HG03520 (cell line): ENCODE measurements around the gene MSH3.
"Not testable (repeated sequence)": the region's sequence is repeated elsewhere in the genome, so short reads cannot be mapped to it uniquely, and the experiment has no call there.

Experiments
- ATAC-seq: cut with Tn5 transposase; IDR thresholded peaks from one replicate; pipeline ENCODE4 v1.9.1; 2021; ENCODE audit warnings: mild to moderate bottlenecking, moderate library complexity; ENCODE audit not compliant: unreplicated experiment

The MSH3 gene

GRCh38 chr5:80747922-80748321 lies 93.5 kb downstream of the MSH3 start:
- no peak for ATAC-seq

DNA sequence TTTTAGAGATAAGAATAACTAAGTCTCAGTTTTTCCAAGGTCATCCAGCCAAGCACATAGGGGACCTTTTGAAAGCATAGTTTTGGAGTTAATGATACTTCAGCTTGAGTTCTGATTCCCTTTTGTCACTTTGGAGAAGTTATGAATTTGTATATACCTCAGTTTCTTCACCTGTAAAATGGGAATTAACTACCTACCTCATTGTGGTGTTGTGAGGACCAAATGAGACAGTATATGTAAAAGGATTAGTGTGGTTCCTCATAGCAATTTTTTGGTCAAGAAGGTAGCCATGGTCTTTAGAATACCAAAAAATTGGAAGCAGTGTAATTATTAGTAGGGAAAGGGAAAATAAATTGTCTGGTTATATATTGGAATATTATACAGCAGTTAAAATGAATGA lies 98.0 kb downstream of the MSH3 start:
- no peak for ATAC-seq

DNA sequence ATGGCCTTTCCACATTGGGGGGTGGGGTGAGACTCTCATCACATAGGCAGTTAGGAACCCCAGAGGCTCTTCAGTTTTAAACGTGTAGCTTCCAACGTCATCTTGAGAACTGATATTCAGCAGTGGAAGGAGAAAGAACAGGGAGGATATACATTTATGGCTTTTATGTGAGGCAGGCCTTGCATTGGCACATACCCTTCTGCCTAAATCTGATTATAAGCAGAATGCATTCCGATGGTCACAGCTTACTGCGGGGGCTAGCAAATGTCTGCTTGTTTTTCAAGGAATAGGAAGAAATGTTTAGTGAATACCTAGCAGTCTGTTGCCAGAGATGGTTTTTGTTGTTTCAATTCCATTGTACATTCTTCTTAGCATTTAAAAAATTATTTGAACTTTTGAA lies 99.3 kb downstream of the MSH3 start:
- ATAC-seq, result no peak

- ATAC-seq, result no peak
Observed at GRCh38 chr5:80754900-80755299, 100.4 kb downstream of the MSH3 start.

DNA sequence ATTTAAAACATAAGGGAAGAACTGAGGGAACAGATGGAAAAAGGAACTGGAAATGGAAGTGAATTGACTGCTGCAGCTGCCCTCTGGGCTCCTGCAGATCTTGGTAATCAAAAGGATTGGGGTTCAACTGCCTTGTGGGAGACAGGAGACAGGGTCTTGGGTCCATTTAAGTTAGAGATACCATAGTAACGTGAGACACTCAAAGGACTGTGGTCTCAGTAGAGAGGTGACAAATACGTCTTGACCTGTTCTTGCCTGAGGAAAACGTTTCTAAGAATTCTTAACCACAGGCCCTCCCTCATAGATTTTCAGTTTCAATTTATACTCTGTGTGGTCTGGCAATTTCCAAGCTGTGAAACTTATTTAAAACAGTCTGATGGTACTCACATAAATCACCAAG lies 101.2 kb downstream of the MSH3 start:
- peak; percentile 98 for ATAC-seq

GRCh38 chr5:80756292-80756691 lies 101.8 kb downstream of the MSH3 start:
- no peak for ATAC-seq

GRCh38 chr5:80757290-80757689 lies 102.8 kb downstream of the MSH3 start:
- ATAC-seq, result no peak

DNA sequence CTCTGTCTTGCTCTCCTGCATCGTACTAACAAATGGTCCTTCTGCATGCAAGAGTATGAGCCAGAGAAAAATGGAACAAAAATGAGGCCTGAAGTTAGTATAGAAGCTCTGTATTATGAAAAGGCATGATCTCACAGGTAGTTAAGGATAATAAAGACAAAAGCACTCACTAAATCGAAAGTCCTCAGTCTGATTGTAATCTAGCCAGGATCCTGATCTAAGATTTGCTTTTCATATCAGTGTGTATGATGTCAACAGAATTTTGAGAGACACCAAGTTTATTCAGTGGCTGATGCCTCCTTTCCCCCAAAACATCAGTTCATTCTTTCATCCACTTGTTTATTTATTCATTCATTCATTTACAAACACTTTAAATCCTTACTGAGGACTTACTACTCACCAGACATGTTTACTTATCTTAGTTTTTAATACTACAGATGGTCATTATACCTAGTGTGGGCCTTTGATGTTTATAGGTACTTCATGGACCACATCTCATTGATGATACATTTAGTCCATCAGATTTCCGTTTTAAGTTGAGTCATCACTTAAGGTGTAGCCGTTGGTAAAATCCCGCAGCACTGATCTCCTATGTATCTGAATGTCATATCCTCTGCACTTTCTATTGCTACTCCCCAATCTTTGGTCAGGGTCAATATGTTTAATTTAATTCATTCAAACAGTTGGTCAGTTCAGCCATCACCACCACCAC lies 105.6 kb downstream of the MSH3 start:
- no peak for ATAC-seq

- ATAC-seq, result no peak
Observed at GRCh38 chr5:80760680-80761079, 106.2 kb downstream of the MSH3 start.

GRCh38 chr5:80761176-80761575 lies 106.7 kb downstream of the MSH3 start:
- ATAC-seq, result no peak

- no peak for ATAC-seq
Observed at GRCh38 chr5:80761966-80762365, 107.5 kb downstream of the MSH3 start.

DNA sequence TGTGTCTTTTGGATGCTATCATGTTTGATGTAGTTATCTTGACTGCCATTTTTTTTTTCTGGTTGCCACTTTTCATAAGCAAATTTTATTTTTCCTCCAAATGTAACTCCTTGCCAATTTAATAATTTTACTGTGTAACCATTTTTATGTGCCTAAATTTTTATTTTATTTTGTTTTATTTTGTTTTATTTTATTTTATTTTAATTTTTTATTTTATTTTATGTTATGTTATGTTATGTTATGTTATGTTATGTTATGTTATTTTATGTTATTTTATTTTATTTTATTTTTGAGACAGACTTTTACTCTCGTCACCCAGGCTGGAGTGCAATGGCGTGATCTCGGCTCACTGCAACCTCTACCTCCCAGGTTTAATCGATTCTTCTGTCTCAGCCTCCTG lies 108.1 kb downstream of the MSH3 start:
- ATAC-seq, result no peak

DNA sequence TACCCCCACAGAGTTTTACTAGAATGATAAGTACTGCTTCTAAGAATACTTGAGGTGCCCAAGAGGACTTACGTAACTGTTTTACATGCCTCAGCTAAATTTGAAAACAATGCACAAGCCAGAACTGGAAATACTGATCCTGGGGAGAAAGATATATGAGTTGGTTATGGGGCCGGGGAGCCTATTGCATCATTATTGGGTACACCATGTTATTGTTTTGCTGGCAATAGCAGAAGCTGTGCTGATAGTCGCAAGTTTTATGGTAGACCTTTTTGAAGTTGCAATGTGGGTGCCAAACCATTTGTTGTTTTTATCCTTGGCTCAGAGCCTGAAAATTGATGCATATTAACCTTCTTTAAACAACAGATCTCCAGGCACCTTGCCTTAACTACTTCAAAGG lies 108.8 kb downstream of the MSH3 start:
- ATAC-seq, result no peak

GRCh38 chr5:80763873-80764647 lies 109.6 kb downstream of the MSH3 start:
- ATAC-seq, result no peak

DNA sequence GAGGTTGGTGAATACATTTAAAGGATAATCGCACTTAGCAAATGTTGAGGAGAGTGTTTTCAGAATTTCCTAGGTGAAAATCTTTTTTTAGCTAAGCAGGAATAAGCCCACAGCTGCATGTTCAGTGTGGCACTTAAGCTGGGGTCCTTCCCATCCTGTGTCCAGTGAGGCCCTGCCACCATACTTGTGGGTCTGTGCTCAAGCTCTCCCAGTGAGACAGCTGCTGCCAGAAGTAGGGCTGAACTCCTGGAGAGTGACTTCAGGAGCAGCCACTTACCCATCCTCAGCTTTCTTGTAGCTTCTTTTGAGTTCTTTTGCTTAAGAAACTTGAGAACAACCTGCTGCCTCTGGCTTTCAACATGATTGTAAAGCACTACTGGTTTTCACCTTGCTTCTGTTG lies 110.3 kb downstream of the MSH3 start:
- ATAC-seq, result no peak

DNA sequence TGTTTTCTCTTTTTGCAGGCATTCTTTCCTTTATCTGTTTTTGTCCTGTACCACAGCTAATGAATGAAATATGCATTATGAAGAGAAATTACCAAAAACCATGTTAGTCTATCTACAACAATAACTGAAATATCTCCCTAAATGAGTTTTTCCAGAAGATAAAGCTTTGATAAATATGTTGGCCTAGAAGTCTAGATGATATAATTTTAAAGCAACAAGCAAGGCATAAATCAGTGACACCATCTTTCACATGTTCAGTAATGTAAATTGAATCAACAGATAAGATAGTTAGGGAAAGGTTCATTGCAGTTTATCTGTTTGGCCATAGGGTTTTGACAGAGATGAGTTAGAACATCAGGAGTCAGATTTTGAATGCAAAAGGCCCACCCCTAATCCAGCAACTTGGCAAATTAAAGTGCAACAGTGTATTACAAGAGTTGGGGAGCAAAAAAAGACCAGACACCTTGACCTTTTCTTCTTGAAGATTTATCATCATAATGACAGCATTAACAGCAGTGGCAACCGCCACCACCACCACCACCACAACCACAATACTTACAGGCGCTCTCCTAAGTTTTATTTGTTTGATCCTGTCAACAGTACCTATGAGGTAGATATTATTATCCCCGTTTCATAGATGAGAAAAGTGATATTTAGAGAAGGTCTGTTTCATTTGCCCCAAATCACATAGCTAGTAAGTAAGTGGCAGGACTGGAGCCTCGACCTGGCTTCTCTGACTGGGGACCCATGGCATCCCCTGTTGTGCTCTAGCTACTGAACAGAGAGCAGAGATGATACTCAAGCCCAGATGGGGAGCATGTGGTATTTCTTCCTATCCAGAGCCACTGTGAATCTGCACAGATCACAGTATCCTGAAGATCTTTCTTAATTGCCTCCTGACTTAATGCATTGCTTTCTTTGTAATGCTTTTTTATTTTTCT lies 123.2 kb downstream of the MSH3 start:
- ATAC-seq, result no peak

DNA sequence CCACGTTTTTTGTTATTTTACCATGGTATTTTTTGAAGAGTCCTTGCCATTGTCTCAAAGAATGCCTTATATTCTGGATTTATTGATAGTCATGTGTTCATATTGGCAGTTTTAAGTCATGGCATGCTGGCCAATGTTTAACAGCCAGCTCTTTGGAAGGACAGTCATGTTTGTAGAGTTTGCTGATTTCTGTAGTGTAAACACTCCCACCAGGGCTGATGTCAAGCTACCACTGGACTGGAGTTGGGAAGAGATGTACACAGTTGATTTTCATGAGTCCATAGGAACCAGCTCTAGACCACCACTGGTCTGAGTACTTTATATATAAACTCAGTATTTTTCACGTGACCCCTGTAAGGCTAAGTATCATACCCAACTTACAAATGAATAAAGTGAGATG lies 125.6 kb downstream of the MSH3 start:
- ATAC-seq, result no peak

GRCh38 chr5:80780761-80781285 lies 126.4 kb downstream of the MSH3 start:
- ATAC-seq, result no peak

DNA sequence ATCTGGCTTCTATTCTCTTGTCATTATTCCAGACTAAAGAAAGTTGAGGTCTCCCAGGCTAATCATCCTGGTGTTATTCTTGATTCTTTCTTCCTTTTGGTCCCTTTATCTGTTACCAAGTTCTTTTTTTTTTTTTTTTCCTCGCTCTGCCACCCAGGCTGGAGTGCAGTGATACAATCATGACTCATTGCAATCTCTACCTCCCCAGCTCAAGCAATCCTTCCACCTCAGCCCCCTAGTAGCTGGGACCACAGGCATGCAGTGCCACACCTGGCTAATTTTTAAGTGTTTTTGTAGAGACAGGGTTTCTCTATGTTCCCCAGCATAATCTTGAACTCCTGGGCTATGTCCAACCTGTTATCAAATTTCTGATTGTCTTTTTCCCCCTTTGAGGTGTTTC lies 126.9 kb downstream of the MSH3 start:
- no peak for ATAC-seq

- ATAC-seq, result no peak
Observed at GRCh38 chr5:80782626-80783025, 128.2 kb downstream of the MSH3 start.

- ATAC-seq, result not testable (repeated sequence)
Observed at GRCh38 chr5:80783751-80784150, 129.3 kb downstream of the MSH3 start.
